GM21423 (cell line): ENCODE measurements around the gene RPS6KA6.
"Not testable (repeated sequence)": the region's sequence is repeated elsewhere in the genome, so short reads cannot be mapped to it uniquely, and the experiment has no call there.

Source experiments
- ATAC-seq: cut with Tn5 transposase; IDR thresholded peaks from one replicate; pipeline ENCODE4 v1.9.1; 2021; ENCODE audit warnings: mild to moderate bottlenecking, moderate library complexity; ENCODE audit not compliant: unreplicated experiment

Gene RPS6KA6

GRCh38 chrX:84165711-84166110 is 22.3 kb downstream of the RPS6KA6 start:
- no peak for ATAC-seq

- no peak for ATAC-seq
These were observed 25.6 kb downstream of the RPS6KA6 start for GRCh38 chrX:84162401-84162800.

GRCh38 chrX:84161641-84162040 is 26.4 kb downstream of the RPS6KA6 start:
- no peak for ATAC-seq

GRCh38 chrX:84160736-84161135 is 27.3 kb downstream of the RPS6KA6 start:
- ATAC-seq, result no peak

- ATAC-seq, result no peak
These were observed 31.2 kb downstream of the RPS6KA6 start for GRCh38 chrX:84156821-84157220.

GRCh38 chrX:84155938-84156337 is 32.1 kb downstream of the RPS6KA6 start:
- ATAC-seq, result no peak

GRCh38 chrX:84153538-84153937 is 34.5 kb downstream of the RPS6KA6 start:
- ATAC-seq, result no peak

- no peak for ATAC-seq
These were observed 43.0 kb downstream of the RPS6KA6 start for GRCh38 chrX:84144991-84145390.

GRCh38 chrX:84144281-84144680 is 43.7 kb downstream of the RPS6KA6 start:
- ATAC-seq, result no peak

- ATAC-seq, result no peak
These were observed 55.0 kb downstream of the RPS6KA6 start for GRCh38 chrX:84133023-84133422.

GRCh38 chrX:84123585-84123984 is 64.4 kb downstream of the RPS6KA6 start:
- ATAC-seq, result no peak

GRCh38 chrX:84118769-84119168 is 69.2 kb downstream of the RPS6KA6 start:
- ATAC-seq, result no peak

GRCh38 chrX:84118315-84118714 is 69.7 kb downstream of the RPS6KA6 start:
- no peak for ATAC-seq

- no peak for ATAC-seq
These were observed 79.4 kb downstream of the RPS6KA6 start for GRCh38 chrX:84108584-84108983.

- no peak for ATAC-seq
These were observed 88.9 kb downstream of the RPS6KA6 start for GRCh38 chrX:84099120-84099519.

GRCh38 chrX:84079479-84080197 is 108.4 kb downstream of the RPS6KA6 start:
- ATAC-seq, result not testable (repeated sequence)

- ATAC-seq, result no peak
These were observed 109.0 kb downstream of the RPS6KA6 start for GRCh38 chrX:84078991-84079390.

- ATAC-seq, result no peak
These were observed 123.2 kb downstream of the RPS6KA6 start for GRCh38 chrX:84064814-84065213.

- no peak for ATAC-seq
These were observed 123.8 kb downstream of the RPS6KA6 start for GRCh38 chrX:84064164-84064563.

- no peak for ATAC-seq
These were observed 140.7 kb downstream of the RPS6KA6 start for GRCh38 chrX:84047339-84047738.

- peak; percentile 74 for ATAC-seq
These were observed 141.5 kb downstream of the RPS6KA6 start for GRCh38 chrX:84046403-84046984.

- no peak for ATAC-seq
These were observed 143.9 kb downstream of the RPS6KA6 start for GRCh38 chrX:84044051-84044450.
